ENCODE measurements around the gene CKM. TPM values are rescaled to one million over a fixed set of nuclear protein-coding genes. Genes with fewer than 3 reads are reported as not detected.

Gene CKM
- total RNA-seq, 4 donors from 2014 or later, result 0.17 to 0.73 TPM; not detected in 2

DNA sequence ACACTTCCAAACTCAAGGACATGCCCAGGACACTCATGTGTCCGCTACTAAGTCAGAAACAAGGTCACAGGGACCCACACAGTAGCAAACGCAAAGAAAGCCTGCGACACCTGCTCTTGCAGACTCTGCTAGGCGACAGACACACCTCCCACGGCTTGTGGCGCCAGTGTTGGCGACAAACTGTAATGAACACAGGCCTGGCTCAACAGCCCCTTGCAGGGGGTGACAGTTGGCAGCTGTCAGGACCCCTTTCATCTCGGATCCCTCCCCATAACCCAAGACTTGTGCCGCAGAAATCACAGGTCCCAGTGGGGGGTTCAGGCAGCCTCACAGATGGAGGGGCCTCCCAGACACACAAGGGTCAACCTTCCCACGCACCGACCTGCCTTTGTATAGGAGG lies 364 bp downstream of the CKM start:
- TF ChIP-seq POLR2A (IDR thresholded peaks at IDR 0.05) (no peak), EP300 (IDR thresholded peaks at IDR 0.05) (no peak), POLR2AphosphoS5 (IDR thresholded peaks at IDR 0.05) (no peak)
- TF ChIP-seq, protein P1, sequence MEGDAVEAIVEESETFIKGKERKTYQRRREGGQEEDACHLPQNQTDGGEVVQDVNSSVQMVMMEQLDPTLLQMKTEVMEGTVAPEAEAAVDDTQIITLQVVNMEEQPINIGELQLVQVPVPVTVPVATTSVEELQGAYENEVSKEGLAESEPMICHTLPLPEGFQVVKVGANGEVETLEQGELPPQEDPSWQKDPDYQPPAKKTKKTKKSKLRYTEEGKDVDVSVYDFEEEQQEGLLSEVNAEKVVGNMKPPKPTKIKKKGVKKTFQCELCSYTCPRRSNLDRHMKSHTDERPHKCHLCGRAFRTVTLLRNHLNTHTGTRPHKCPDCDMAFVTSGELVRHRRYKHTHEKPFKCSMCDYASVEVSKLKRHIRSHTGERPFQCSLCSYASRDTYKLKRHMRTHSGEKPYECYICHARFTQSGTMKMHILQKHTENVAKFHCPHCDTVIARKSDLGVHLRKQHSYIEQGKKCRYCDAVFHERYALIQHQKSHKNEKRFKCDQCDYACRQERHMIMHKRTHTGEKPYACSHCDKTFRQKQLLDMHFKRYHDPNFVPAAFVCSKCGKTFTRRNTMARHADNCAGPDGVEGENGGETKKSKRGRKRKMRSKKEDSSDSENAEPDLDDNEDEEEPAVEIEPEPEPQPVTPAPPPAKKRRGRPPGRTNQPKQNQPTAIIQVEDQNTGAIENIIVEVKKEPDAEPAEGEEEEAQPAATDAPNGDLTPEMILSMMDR (IDR thresholded peaks at IDR 0.05), result no peak

DNA sequence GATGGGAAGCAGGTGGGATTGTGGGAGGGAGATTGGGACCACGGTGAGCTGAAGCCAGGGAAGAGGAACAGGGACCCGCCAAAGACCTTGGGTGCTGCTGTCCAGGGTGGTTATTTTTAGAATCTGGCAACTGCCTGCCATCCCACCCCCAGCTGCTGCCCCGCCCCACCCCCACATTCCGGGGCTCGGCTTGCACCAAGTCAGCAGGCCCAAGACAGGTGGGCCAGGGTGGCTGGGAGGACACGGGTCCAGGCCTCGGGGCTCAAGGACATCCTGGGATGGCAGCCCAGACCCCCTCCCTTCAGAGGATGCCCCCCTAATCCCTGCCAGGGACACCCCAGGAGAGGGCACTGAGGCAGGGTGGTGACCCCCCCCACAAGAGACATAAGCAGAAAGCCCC lies 827 bp downstream of the CKM start:
- TF ChIP-seq EP300 (IDR thresholded peaks at IDR 0.05) (no peak), POLR2AphosphoS5 (IDR thresholded peaks at IDR 0.05) (no peak), POLR2A (IDR thresholded peaks at IDR 0.05) (no peak)
- TF ChIP-seq, protein P1 (IDR thresholded peaks at IDR 0.05), result no peak
- Histone ChIP-seq H3K9me3 (no peaks in the 10 kb centered on the region), H3K4me3 (no peak overlapping the region), H3K27ac (peak overlapping the region in 2 of 4 donors; percentile 78 to 80), H3K4me1 (peaks cover 0 to 43% (median 9%) of the 10 kb centered on the region in 3 donors), H3K36me3 (no peaks in the 10 kb centered on the region), H3K27me3 (peaks cover 20% of the 10 kb centered on the region)
- ATAC-seq, result no peak
- WGBS, 2 donors (ENCODE audit: low coverage in 1 of 2), result no CpG with 5 or more reads among the region's 7 CpGs

More for the DNA sequence above, 364 bp downstream of the CKM start:
- 60 to 73% methylated on average over 1 to 2 of the region's 11 CpGs for WGBS, 2 donors (ENCODE audit: low coverage in 1 of 2)
- Histone ChIP-seq H3K9me3 (no peaks in the 10 kb centered on the region), H3K4me1 (peaks cover 0 to 43% (median 9%) of the 10 kb centered on the region in 3 donors), H3K4me3 (no peak overlapping the region), H3K27me3 (peaks cover 20% of the 10 kb centered on the region), H3K27ac (peak overlapping the region in 3 of 4 donors; percentile 63 to 80 (median 78)), H3K36me3 (no peaks in the 10 kb centered on the region)
- ATAC-seq, result no peak

DNA sequence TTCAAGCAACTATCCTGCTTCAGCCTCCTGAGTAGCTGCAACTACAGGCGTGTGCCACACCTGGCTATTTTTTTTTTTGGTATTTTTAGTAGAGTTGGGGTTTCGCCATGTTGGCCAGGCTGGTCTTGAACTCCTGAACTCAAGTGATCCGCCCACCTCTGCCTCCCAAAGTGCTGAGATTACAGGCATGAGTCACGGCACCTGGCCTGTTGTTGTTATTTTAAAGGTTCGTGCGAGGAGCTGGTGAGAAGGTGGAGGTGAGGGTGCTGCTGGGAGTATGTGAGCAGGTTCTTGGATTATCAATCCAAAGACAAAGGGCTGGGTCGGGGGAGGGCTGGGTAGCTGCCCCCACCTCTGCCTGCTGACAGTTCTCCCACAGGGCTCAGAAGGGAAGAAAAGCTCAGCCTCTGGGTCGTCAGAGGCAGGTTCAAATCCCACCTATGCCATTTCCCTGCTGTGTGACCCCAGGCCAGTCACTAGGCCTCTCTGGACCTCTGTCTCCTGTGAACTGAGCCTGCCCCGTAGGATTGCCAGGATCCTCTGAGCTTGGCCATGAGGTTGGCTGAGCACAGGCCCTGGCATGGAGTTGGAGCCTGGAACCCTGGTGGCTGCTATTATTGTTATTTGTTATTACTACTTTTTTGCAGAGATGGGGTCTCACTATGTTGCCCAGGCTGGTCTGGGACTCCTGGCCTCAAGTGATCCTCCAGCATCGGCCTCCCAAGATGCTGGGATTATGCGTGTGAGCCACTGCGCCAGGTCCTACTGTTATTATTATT lies 1.5 kb downstream of the CKM start:
- Histone ChIP-seq H3K4me3 (no peak overlapping the region), H3K27me3 (peaks cover 20% of the 10 kb centered on the region), H3K36me3 (no peaks in the 10 kb centered on the region), H3K9me3 (no peaks in the 10 kb centered on the region), H3K27ac (no peak overlapping the region), H3K4me1 (peaks cover 0 to 37% (median 9%) of the 10 kb centered on the region in 3 donors)
- ATAC-seq, result no peak
- WGBS, 2 donors (ENCODE audit: low coverage in 1 of 2), result 65 to 67% methylated on average over 1 to 2 of the region's 12 CpGs
- TF ChIP-seq EP300 (IDR thresholded peaks at IDR 0.05) (no peak), POLR2AphosphoS5 (IDR thresholded peaks at IDR 0.05) (no peak), POLR2A (IDR thresholded peaks at IDR 0.05) (no peak)
- TF ChIP-seq, protein P1 (IDR thresholded peaks at IDR 0.05), result no peak

DNA sequence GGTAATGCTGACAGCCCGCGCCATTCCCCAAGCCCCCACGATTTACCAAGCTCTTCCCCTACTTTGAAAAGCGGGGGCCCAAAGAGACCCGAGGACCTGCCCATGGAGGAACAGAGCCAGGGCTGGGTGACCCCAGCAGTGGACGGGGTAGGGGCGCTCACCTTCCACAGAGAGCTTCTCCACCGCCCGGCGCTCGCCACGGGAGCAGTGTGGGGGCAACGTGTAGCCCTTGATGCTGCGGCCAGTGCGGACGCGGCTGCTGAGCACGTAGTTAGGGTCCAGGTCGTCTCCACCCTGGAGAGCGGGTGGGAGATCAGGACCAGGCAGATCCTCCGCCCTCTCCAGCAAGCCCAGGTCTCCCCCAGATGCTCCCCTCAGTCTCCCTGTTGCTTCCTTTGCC lies 7.4 kb downstream of the CKM start:
- Histone ChIP-seq H3K27ac (no peak overlapping the region), H3K4me3 (no peak overlapping the region), H3K27me3 (no peaks in the 10 kb centered on the region), H3K9me3 (no peaks in the 10 kb centered on the region), H3K36me3 (no peaks in the 10 kb centered on the region), H3K4me1 (peaks cover 0 to under 1% (median 0%) of the 10 kb centered on the region in 3 donors)
- TF ChIP-seq, protein P1 (IDR thresholded peaks at IDR 0.05), result no peak
- TF ChIP-seq POLR2A (IDR thresholded peaks at IDR 0.05), result no peak
- no peak for TF ChIP-seq EP300 (IDR thresholded peaks at IDR 0.05)
- no peak for TF ChIP-seq POLR2AphosphoS5 (IDR thresholded peaks at IDR 0.05)
- ATAC-seq, result no peak
- 52 to 83% methylated on average over 1 to 4 of the region's 21 CpGs for WGBS, 2 donors (ENCODE audit: low coverage in 1 of 2)

All from gastroesophageal sphincter (tissue), 4 donors.